A549 (cell line): Measurements from ENCODE around the gene WIPF3.

ENCODE experiments used
- CTCF ChIP-seq: fragments of >200 bp; sonication (Bioruptor Twin); formaldehyde crosslinking; IDR thresholded peaks from 3 replicates; pipeline ENCODE4 v1.5.1; 2016
- EHMT2 ChIP-seq: fragments of 200-600 bp; sonication (generic); IDR thresholded peaks from 2 replicates; pipeline ENCODE4 v1.6.1; 2016; ENCODE audit warnings: antibody characterized with exemption, low read depth, mild to moderate bottlenecking, moderate library complexity
- ESRRA ChIP-seq: fragments of 150-350 bp; IDR thresholded peaks from 2 replicates; pipeline ENCODE4 v1.6.1; 2014; ENCODE audit warnings: mild to moderate bottlenecking, low read length, borderline replicate concordance
- HOXA7 ChIP-seq: fragments of 250-450 bp; sonication (Bioruptor Pico); IDR thresholded peaks from 2 replicates; pipeline ENCODE4 v1.5.0; 2020; ENCODE audit warnings: mild to moderate bottlenecking, moderate library complexity
- JUNB ChIP-seq: fragments of >200 bp; sonication (Bioruptor Twin); formaldehyde crosslinking; IDR thresholded peaks from 2 replicates; pipeline ENCODE4 v1.6.1; 2016
- MAX ChIP-seq: IDR thresholded peaks from 2 replicates; pipeline ENCODE4 v1.6.1; 2012
- MAZ ChIP-seq: fragments of 150-350 bp; IDR thresholded peaks from 2 replicates; pipeline ENCODE4 v1.6.1; 2014; ENCODE audit warnings: antibody characterized with exemption, low read depth, low read length, borderline replicate concordance
- POLR2A ChIP-seq: IDR thresholded peaks from 2 replicates; pipeline ENCODE4 v1.6.1; 2012; ENCODE audit warnings: mild to moderate bottlenecking, low read length

- no peak for TF ChIP-seq ESRRA
- no peak for TF ChIP-seq HOXA7 (CRISPR knock-in tag)
- no peak for TF ChIP-seq POLR2A
- no peak for TF ChIP-seq JUNB
- TF ChIP-seq EHMT2, result no peak
- TF ChIP-seq CTCF, result no peak
- no peak for TF ChIP-seq MAZ
- no peak for TF ChIP-seq MAX
Measured at GRCh38 chr7:29956487-29956836, 150.2 kb downstream of the WIPF3 start.
